Lower leg skin (tissue), 3 donors: ENCODE data around the gene RAD51B.

Source experiments
- POLR2A ChIP-seq, 2 donors: fragments of 450-650 bp; IDR thresholded peaks; one replicate each; pipeline ENCODE4 v1.6.1; 2016 to 2017; ENCODE audit warnings: antibody characterized with exemption in 2 of 2, mild to moderate bottlenecking in 1 of 2, moderate library complexity in 1 of 2
- TF ChIP-seq, protein P1 (sequence below), 3 donors: fragments of 450-650 bp; IDR thresholded peaks; one replicate each; pipeline ENCODE4 v1.5.1; 2016; ENCODE audit warnings: antibody characterized with exemption in 3 of 3, mild to moderate bottlenecking in 3 of 3, moderate library complexity in 2 of 3

DNA sequence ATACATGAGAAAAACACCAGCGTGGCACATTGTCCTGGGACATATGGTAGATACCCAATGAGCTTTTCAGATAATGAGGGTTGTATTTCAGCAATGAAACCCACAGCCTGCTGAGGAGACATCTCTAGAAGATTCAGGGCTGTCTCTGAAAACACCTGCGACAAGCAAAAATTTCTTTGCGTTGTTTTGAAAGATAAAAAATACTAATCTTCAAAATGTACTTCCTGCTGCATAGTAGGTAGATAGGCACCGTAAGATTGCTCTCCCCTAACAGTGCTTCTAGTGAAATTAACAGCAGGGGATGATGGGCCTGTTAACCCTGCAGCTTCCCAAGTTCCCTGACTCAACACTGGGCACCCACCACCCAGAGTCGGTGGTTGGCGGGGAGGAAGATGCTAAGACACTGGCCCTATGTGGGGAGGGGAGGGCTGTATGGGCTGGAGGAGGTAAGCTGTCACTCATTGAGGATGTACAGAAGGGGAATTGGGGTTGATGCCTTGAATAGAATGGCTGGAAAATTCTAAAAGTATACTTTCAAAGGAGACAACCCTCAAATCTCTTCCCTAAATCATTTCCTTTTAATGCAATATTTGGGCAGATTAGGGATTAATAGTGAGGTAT, 953.3 kb downstream of the RAD51B start:
- TF ChIP-seq, protein P1, sequence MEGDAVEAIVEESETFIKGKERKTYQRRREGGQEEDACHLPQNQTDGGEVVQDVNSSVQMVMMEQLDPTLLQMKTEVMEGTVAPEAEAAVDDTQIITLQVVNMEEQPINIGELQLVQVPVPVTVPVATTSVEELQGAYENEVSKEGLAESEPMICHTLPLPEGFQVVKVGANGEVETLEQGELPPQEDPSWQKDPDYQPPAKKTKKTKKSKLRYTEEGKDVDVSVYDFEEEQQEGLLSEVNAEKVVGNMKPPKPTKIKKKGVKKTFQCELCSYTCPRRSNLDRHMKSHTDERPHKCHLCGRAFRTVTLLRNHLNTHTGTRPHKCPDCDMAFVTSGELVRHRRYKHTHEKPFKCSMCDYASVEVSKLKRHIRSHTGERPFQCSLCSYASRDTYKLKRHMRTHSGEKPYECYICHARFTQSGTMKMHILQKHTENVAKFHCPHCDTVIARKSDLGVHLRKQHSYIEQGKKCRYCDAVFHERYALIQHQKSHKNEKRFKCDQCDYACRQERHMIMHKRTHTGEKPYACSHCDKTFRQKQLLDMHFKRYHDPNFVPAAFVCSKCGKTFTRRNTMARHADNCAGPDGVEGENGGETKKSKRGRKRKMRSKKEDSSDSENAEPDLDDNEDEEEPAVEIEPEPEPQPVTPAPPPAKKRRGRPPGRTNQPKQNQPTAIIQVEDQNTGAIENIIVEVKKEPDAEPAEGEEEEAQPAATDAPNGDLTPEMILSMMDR (IDR thresholded peaks at IDR 0.05) = no peak
- no peak for TF ChIP-seq POLR2A (IDR thresholded peaks at IDR 0.05)
